ENCODE measurements around the gene EXOC3. TPM values are rescaled to one million over a fixed set of nuclear protein-coding genes. Genes with fewer than 3 reads are reported as not detected.
A peak's percentile ranks its signal among the peaks of the same experiment; 100 is the strongest.
"Not testable (repeated sequence)": the region's sequence is repeated elsewhere in the genome, so short reads cannot be mapped to it uniquely, and the experiment has no call there.

Gene EXOC3
- total and polyA plus RNA-seq, 3 experiments from 2014 or later = 42.9 to 52.4 (median 50.2) TPM

DNA sequence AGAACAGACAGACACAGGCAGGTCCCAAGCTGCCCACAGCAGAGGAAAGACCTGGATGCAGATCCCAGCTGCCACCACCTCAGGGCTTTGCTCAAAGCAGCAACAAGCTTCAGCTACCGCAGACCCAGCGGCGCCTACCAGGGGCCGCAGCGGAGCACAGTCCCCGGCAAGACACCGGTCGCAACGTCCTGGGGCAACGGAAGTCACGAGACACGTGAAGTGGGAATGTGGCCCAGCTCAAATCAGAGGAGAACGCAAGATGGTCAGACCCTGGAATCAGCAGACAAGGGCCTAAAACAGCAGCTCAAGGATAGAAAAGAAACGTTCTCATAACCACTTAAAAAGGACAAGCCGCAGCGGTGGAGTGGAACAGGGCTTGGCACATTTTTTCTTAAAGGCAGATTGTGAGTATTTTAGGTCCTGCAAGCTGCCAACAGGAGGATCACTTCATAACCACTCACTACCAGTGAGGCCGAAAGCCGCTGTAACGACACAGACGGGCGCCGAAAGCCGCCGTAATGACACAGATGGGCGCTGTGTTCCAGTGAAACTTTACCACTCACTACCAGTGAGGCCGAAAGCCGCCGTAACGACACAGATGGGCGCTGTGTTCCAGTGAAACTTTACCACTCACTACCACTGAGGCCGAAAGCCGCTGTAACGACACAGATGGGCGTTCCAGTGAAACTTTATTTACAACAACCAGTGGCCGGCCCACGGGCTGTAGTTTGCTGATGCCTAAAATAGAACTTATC is 59.5 kb downstream of the EXOC3 start:
- H3K4me1 Mint-ChIP-seq = no peaks in the 10 kb centered on the region
- peaks cover 8% of the 10 kb centered on the region for H3K27me3 ChIP-seq (ENCODE audit: insufficient read depth, low read length, poor library complexity, severe bottlenecking)
- no peaks in the 10 kb centered on the region for H3K9me3 ChIP-seq (ENCODE audit: low read length)
- peaks cover 5 to 23% of the 10 kb centered on the region in 2 donors for H3K27me3 Mint-ChIP-seq
- ChIA-PET CTCF (no interaction called here), POLR2A (no interaction called here)
- H3K4me3 ChIP-seq (ENCODE audit: low read length) = no peak overlapping the region
- no peak overlapping the region for H3K4me3 Mint-ChIP-seq
- no peaks in the 10 kb centered on the region for H3K4me1 ChIP-seq (ENCODE audit: insufficient read depth, low read length)
- no peak overlapping the region for H3K27ac ChIP-seq (ENCODE audit: low read depth, low read length)
- peak overlapping the region in 1 of 8 donors; percentile 4 for H3K27ac Mint-ChIP-seq
- DNase-seq = no peak
- H3K9me3 Mint-ChIP-seq = no peaks in the 10 kb centered on the region
- no peaks in the 10 kb centered on the region for H3K36me3 ChIP-seq (ENCODE audit: insufficient read depth, low read length)
- no peaks in the 10 kb centered on the region for H3K36me3 Mint-ChIP-seq

DNA sequence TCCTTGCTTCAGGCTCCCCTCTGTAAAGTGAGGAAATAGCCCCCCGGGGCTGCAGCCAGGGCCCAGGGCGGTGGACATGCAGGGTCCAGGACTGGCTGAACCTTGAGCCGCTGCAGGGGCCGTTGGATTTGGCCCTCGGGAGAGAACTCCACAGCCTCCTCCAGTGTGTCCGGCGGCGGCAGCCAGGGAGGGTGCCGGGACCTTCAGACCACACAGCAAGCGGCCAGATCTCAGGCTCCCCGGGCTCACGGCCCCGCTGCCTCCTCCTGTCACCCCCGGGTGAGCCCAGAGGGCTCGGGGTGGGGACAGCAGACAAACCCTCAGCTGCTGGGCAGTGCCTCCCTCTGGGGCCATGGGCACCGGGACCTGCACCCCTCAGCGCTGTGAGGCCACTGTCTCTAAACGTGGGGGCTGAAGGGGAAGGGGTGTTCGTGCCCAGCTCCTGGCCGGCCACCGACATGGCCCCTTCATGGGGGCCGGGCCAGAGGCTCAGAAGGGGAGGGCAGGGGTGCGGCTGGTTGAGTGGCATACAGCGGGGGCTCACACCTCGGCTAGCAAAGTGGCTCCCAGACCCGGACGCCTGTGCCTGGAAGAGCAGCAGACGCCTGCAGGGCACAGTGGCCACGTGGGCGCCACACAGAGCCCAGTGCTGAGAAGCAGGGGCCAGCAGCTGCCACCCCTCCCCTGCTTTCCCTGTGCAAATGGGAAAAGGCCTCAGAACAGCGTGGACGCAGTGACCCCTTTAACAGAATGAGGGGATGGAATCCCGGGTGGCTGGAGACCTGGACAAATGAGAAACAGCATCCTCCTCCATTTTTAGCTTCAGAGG is 61.6 kb downstream of the EXOC3 start:
- H3K36me3 Mint-ChIP-seq = no peaks in the 10 kb centered on the region
- CTCF ChIA-PET = no interaction called here

DNA sequence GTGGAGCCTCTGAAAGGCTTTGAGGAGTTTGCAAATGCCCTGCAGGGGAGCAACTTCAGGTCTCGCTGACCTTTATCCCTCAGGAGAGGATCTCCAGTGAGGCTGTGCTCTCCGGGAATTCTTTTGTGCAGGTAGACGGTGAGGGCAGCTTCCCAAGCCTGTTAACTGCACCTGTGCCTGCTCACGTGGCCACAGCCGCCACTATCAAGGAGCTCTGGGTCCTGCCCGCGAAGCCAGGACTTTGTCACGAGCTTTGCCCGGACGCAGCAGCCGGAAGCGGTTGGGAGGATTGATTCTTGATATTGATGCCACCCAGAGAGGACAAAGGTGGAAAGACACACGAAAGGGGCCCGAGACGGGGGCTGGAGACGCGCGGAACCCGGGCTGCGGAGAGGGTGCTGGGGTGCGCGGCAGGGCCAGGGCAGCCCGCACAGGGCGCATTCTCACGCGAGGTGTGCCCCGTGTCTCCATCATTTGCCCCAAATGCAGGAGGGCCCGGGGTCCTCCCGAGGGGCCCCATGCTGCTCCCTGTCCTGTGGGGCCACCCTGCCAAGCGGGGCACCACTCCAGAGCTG is 63.1 kb downstream of the EXOC3 start:
- Histone ChIP-seq H3K4me3 (ENCODE audit: low read length) (no peak overlapping the region), H3K9me3 (ENCODE audit: low read length) (no peaks in the 10 kb centered on the region), H3K36me3 (ENCODE audit: insufficient read depth, low read length) (no peaks in the 10 kb centered on the region), H3K4me1 (ENCODE audit: insufficient read depth, low read length) (no peaks in the 10 kb centered on the region), H3K27me3 (ENCODE audit: insufficient read depth, low read length, poor library complexity, severe bottlenecking) (peaks cover 8% of the 10 kb centered on the region), H3K27ac (ENCODE audit: low read depth, low read length) (no peak overlapping the region)
- no peaks in the 10 kb centered on the region for H3K9me3 Mint-ChIP-seq
- no peak overlapping the region for H3K4me3 Mint-ChIP-seq
- POLR2A ChIA-PET = no interaction called here
- no peak overlapping the region for H3K27ac Mint-ChIP-seq
- no peaks in the 10 kb centered on the region for H3K36me3 Mint-ChIP-seq
- H3K4me1 Mint-ChIP-seq = no peaks in the 10 kb centered on the region
- CTCF ChIA-PET = no interaction called here
- DNase-seq = no peak
- peaks cover 4 to 12% of the 10 kb centered on the region in 2 donors for H3K27me3 Mint-ChIP-seq

More for the DNA sequence above, 61.6 kb downstream of the EXOC3 start:
- H3K27me3 ChIP-seq (ENCODE audit: insufficient read depth, low read length, poor library complexity, severe bottlenecking) = peaks cover 8% of the 10 kb centered on the region
- no peak overlapping the region for H3K4me3 Mint-ChIP-seq
- H3K27ac ChIP-seq (ENCODE audit: low read depth, low read length) = no peak overlapping the region
- no peaks in the 10 kb centered on the region for H3K9me3 ChIP-seq (ENCODE audit: low read length)
- H3K4me3 ChIP-seq (ENCODE audit: low read length) = no peak overlapping the region
- no peak for DNase-seq
- H3K27ac Mint-ChIP-seq = no peak overlapping the region
- H3K27me3 Mint-ChIP-seq = peaks cover 4 to 15% of the 10 kb centered on the region in 2 donors
- no peaks in the 10 kb centered on the region for H3K4me1 ChIP-seq (ENCODE audit: insufficient read depth, low read length)
- POLR2A ChIA-PET = no interaction called here
- no peaks in the 10 kb centered on the region for H3K4me1 Mint-ChIP-seq
- H3K9me3 Mint-ChIP-seq = no peaks in the 10 kb centered on the region
- H3K36me3 ChIP-seq (ENCODE audit: insufficient read depth, low read length) = no peaks in the 10 kb centered on the region

DNA sequence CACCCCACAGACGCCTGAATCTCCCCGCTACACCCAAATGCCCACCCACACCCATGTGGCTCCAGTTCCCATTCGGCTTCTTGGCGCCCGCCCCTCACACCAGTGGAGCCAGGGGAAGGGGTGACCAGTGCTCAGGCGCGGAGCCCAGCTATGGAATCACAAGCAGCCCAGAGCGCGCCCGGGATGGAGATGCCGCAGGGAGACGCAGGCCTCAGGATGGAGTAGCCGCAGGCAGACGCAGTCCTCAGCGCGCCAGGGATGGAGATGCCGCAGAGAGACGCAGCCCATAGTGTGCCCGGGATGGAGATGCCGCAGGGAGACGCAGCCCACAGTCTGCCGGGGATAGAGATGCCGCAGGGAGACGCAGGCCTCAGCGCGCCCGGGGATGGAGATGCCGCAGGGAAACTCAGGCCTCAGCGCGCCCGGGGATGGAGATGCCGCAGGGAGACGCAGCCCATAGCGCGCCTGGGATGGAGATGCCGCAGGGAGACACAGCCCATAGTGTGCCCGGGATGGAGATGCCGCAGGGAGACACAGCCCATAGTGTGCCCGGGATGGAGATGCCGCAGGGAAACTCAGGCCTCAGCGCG is 65.1 kb downstream of the EXOC3 start:
- H3K9me3 Mint-ChIP-seq; POLR2A ChIA-PET; H3K4me3 ChIP-seq (ENCODE audit: low read length); DNase-seq; H3K4me3 Mint-ChIP-seq; CTCF ChIA-PET; H3K4me1 Mint-ChIP-seq; H3K36me3 ChIP-seq (ENCODE audit: insufficient read depth, low read length); H3K27me3 Mint-ChIP-seq; H3K36me3 Mint-ChIP-seq; H3K4me1 ChIP-seq (ENCODE audit: insufficient read depth, low read length); H3K27ac Mint-ChIP-seq; H3K27me3 ChIP-seq (ENCODE audit: insufficient read depth, low read length, poor library complexity, severe bottlenecking); H3K27ac ChIP-seq (ENCODE audit: low read depth, low read length); H3K9me3 ChIP-seq (ENCODE audit: low read length): not testable (repeated sequence)

DNA sequence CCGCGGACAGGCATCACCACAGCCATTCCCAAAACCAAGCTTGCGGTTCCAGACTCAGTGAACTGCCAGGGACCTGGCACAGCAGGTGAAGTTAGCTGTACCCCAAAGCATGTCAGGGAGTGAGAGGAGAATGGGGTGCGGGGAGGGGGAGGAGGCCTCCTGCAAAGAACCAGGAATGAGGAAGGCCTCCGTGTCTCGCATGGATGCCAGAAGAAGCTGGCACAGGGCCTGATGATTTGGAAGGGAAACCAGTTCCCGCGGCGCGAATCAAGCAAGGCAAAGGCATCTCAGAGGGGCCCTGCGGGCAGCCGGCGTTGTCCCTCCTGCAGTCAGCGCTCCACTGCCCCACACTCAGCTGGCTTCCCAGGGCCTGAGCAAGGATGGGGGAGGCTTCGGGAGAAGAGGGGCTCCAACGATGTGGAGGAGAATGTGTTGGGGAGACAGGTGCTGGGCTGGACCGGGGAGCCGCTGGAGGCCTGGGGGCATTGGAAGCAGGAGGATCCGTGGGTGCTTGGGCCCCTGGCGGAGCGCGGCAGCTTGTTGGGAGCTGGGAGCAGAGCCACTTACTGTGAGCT is 66.7 kb downstream of the EXOC3 start:
- no peak for DNase-seq
- Histone ChIP-seq H3K27ac (ENCODE audit: low read depth, low read length) (no peak overlapping the region), H3K4me3 (ENCODE audit: low read length) (no peak overlapping the region), H3K27me3 (ENCODE audit: insufficient read depth, low read length, poor library complexity, severe bottlenecking) (no peaks in the 10 kb centered on the region), H3K9me3 (ENCODE audit: low read length) (no peaks in the 10 kb centered on the region), H3K4me1 (ENCODE audit: insufficient read depth, low read length) (no peaks in the 10 kb centered on the region), H3K36me3 (ENCODE audit: insufficient read depth, low read length) (no peaks in the 10 kb centered on the region)
- Mint-ChIP-seq H3K9me3 (no peaks in the 10 kb centered on the region), H3K36me3 (no peaks in the 10 kb centered on the region), H3K4me3 (no peak overlapping the region), H3K4me1 (no peaks in the 10 kb centered on the region), H3K27ac (no peak overlapping the region), H3K27me3 (peaks cover 0 to 4% of the 10 kb centered on the region in 2 donors)
- ChIA-PET POLR2A (no interaction called here), CTCF (no interaction called here)

DNA sequence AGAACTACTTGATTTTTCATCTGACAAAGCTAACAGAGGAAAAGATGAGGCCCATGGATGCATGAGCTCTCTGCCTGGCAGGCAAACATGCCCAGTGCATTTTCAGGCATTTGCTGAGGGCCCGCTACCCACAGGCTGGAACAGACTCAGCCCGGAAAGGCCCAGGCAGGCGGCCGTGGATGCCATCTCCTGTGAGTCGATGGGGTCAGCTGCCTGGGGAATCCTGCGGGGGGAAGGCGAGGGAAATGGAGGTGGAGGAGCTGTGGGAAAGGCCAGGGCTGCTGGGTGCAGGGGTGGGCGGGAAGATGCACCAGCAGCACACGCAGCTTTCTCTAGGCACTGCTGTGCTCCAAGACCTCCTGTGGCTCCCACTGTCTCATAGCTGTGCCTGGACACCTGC is 67.5 kb downstream of the EXOC3 start:
- H3K27ac ChIP-seq (ENCODE audit: low read depth, low read length) = no peak overlapping the region
- DNase-seq = no peak
- ChIA-PET CTCF (no interaction called here), POLR2A (no interaction called here)
- H3K4me3 Mint-ChIP-seq = no peak overlapping the region
- no peaks in the 10 kb centered on the region for H3K4me1 ChIP-seq (ENCODE audit: insufficient read depth, low read length)
- H3K9me3 ChIP-seq (ENCODE audit: low read length) = no peaks in the 10 kb centered on the region
- no peaks in the 10 kb centered on the region for H3K9me3 Mint-ChIP-seq
- H3K36me3 Mint-ChIP-seq = no peaks in the 10 kb centered on the region
- no peak overlapping the region for H3K27ac Mint-ChIP-seq
- peaks cover 4 to 8% of the 10 kb centered on the region in 2 donors for H3K27me3 Mint-ChIP-seq
- H3K36me3 ChIP-seq (ENCODE audit: insufficient read depth, low read length) = no peaks in the 10 kb centered on the region
- no peak overlapping the region for H3K4me3 ChIP-seq (ENCODE audit: low read length)
- H3K27me3 ChIP-seq (ENCODE audit: insufficient read depth, low read length, poor library complexity, severe bottlenecking) = no peaks in the 10 kb centered on the region
- no peaks in the 10 kb centered on the region for H3K4me1 Mint-ChIP-seq

DNA sequence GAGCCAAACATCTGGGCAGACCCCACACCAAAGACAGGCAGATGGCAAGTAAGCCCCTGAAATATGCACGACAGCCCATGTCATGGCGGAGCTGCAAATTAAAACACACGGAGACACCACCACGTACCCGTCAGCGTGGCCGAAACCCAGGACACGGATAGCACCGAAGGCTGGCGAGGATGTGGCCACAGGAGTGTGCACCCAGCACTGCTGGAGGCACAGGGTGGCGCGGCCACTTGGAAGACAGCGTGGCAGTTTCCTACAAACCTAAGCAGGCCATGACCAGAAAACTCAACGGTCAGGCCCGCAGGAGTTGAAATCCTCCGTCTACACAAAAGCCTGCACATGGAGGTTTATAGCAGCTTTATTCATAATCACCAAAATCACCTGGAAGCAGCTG is 68.5 kb downstream of the EXOC3 start:
- H3K9me3 Mint-ChIP-seq = no peaks in the 10 kb centered on the region
- H3K27me3 ChIP-seq (ENCODE audit: insufficient read depth, low read length, poor library complexity, severe bottlenecking) = no peaks in the 10 kb centered on the region
- no peak overlapping the region for H3K27ac Mint-ChIP-seq
- no peaks in the 10 kb centered on the region for H3K4me1 Mint-ChIP-seq
- H3K4me3 ChIP-seq (ENCODE audit: low read length) = no peak overlapping the region
- H3K4me3 Mint-ChIP-seq = no peak overlapping the region
- no peaks in the 10 kb centered on the region for H3K36me3 ChIP-seq (ENCODE audit: insufficient read depth, low read length)
- H3K27ac ChIP-seq (ENCODE audit: low read depth, low read length) = no peak overlapping the region
- no peaks in the 10 kb centered on the region for H3K36me3 Mint-ChIP-seq
- POLR2A ChIA-PET = no interaction called here
- no peak for DNase-seq
- H3K27me3 Mint-ChIP-seq = peaks cover 9 to 10% of the 10 kb centered on the region in 2 donors
- CTCF ChIA-PET = no interaction called here
- H3K9me3 ChIP-seq (ENCODE audit: low read length) = no peaks in the 10 kb centered on the region
- no peaks in the 10 kb centered on the region for H3K4me1 ChIP-seq (ENCODE audit: insufficient read depth, low read length)

Data from CD8-positive, alpha-beta memory T cell (primary cell).